ENCODE data around the gene GAGE2A. TPM values are rescaled to one million over a fixed set of nuclear protein-coding genes. Genes with fewer than 3 reads are reported as not detected.
A peak's percentile ranks its signal among the peaks of the same experiment; 100 is the strongest.
"Not testable (repeated sequence)": the region's sequence is repeated elsewhere in the genome, so short reads cannot be mapped to it uniquely, and the experiment has no call there.

Gene GAGE2A, protein sequence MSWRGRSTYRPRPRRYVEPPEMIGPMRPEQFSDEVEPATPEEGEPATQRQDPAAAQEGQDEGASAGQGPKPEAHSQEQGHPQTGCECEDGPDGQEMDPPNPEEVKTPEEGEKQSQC
- total RNA-seq, result not detected

DNA sequence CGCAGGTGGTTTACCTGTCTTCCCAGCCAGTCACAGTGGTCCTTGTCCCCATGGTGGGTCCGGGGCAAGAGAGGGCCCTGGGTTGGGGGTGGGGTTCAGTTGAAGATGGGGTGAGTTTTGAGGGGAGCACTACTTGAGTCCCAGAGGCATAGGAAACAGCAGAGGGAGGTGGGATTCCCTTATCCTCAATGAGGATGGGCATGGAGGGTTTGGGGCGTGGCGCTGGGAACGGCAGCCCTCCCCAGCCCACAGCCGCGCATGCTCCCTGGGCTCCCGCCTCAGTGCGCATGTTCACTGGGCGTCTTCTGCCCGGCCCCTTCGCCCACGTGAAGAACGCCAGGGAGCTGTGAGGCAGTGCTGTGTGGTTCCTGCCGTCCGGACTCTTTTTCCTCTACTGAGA, at the start of gene GAGE2A:
Gene GAGE2A, plus strand, starts transcription at position 301 of the 400 bp plus-strand sequence. CDS start 1,155 bp downstream, outside the sequence.
- H3K4me3 ChIP-seq (ENCODE audit: low read depth, poor library complexity, severe bottlenecking); DNase-seq (ENCODE audit: low spot score in 2 of 2); intact Hi-C loops (cut with DNase I; ENCODE audit: low total_unique reads): not testable (repeated sequence)
- no CpG with 5 or more reads among the region's 16 CpGs for WGBS, 2 donors

DNA sequence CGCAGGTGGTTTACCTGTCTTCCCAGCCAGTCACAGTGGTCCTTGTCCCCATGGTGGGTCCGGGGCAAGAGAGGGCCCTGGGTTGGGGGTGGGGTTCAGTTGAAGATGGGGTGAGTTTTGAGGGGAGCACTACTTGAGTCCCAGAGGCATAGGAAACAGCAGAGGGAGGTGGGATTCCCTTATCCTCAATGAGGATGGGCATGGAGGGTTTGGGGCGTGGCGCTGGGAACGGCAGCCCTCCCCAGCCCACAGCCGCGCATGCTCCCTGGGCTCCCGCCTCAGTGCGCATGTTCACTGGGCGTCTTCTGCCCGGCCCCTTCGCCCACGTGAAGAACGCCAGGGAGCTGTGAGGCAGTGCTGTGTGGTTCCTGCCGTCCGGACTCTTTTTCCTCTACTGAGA, 47.9 kb upstream of the GAGE2A start, which contains the start of gene GAGE12D:
Gene GAGE12D, plus strand, starts transcription at position 301 of the 400 bp plus-strand sequence. CDS start 1,155 bp downstream, outside the sequence.
- intact Hi-C loops (cut with DNase I; ENCODE audit: low total_unique reads), result not testable (repeated sequence)
- no CpG with 5 or more reads among the region's 16 CpGs for WGBS, 2 donors

DNA sequence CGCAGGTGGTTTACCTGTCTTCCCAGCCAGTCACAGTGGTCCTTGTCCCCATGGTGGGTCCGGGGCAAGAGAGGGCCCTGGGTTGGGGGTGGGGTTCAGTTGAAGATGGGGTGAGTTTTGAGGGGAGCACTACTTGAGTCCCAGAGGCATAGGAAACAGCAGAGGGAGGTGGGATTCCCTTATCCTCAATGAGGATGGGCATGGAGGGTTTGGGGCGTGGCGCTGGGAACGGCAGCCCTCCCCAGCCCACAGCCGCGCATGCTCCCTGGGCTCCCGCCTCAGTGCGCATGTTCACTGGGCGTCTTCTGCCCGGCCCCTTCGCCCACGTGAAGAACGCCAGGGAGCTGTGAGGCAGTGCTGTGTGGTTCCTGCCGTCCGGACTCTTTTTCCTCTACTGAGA, 38.3 kb upstream of the GAGE2A start, which contains the start of gene GAGE12E:
Gene GAGE12E, plus strand, starts transcription at position 301 of the 400 bp plus-strand sequence. CDS start 1,155 bp downstream, outside the sequence.
- intact Hi-C loops (cut with DNase I; ENCODE audit: low total_unique reads); DNase-seq (ENCODE audit: low spot score in 2 of 2); H3K4me3 ChIP-seq (ENCODE audit: low read depth, poor library complexity, severe bottlenecking): not testable (repeated sequence)
- WGBS, 2 donors, result no CpG with 5 or more reads among the region's 16 CpGs

More for the DNA sequence above, 47.9 kb upstream of the GAGE2A start, which contains the start of gene GAGE12D:
- not testable (repeated sequence) for H3K4me3 ChIP-seq (ENCODE audit: low read depth, poor library complexity, severe bottlenecking); DNase-seq (ENCODE audit: low spot score in 2 of 2)

DNA sequence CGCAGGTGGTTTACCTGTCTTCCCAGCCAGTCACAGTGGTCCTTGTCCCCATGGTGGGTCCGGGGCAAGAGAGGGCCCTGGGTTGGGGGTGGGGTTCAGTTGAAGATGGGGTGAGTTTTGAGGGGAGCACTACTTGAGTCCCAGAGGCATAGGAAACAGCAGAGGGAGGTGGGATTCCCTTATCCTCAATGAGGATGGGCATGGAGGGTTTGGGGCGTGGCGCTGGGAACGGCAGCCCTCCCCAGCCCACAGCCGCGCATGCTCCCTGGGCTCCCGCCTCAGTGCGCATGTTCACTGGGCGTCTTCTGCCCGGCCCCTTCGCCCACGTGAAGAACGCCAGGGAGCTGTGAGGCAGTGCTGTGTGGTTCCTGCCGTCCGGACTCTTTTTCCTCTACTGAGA, 28.8 kb upstream of the GAGE2A start, which contains the start of gene GAGE12F:
Gene GAGE12F, plus strand, starts transcription at position 301 of the 400 bp plus-strand sequence. CDS start 1,155 bp downstream, outside the sequence.
- DNase-seq (ENCODE audit: low spot score in 2 of 2); intact Hi-C loops (cut with DNase I; ENCODE audit: low total_unique reads); H3K4me3 ChIP-seq (ENCODE audit: low read depth, poor library complexity, severe bottlenecking): not testable (repeated sequence)
- WGBS, 2 donors, result no CpG with 5 or more reads among the region's 16 CpGs

DNA sequence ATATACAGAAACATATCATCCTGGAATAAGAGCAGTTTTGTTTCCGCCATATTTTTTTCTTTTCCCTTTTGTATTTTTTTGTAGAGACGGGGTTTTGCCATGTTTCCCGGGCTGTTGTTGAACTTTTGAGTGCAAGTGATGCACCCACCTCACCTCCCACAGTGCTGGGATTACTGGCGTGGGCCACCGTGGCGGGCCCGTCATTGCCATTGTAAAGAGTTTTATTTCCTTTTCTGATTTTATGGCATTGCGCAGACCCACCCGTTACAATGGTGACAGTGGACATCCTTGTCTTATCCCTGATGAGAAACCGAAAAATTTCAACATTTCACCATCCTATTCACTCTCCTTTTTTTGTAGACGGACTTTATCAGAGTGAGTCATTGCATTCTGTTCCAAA, 20.6 kb upstream of the GAGE2A start:
- DNase-seq (ENCODE audit: low spot score in 2 of 2); H3K4me3 ChIP-seq (ENCODE audit: low read depth, poor library complexity, severe bottlenecking); intact Hi-C loops (cut with DNase I; ENCODE audit: low total_unique reads): not testable (repeated sequence)
- WGBS, 2 donors, result 98% methylated on average over 7 of the region's 11 CpGs; no CpG with 5 or more reads in 1 of the 2 donors

DNA sequence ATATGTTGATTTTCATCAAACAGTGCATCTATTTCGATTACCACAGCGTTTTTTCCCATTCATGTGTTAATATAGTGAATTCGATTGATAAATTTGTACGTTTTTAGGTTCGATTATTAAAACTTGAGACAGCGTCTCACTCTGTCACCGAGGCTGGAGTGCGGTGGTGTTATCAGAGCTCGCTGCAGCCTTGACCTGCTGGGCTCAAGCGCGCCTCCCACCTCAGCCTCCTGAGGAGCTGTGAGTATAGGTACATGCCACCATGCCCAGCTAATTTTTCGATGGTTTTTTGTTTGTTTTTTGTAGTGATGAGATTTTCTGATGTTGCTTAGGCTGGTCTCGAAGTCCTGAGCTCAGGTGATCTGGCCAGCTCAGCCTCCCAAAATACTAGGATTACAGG, 20.1 kb upstream of the GAGE2A start:
- WGBS, 2 donors, result 99% methylated on average over 10 of the region's 13 CpGs; no CpG with 5 or more reads in 1 of the 2 donors
- DNase-seq (ENCODE audit: low spot score in 2 of 2); H3K4me3 ChIP-seq (ENCODE audit: low read depth, poor library complexity, severe bottlenecking); intact Hi-C loops (cut with DNase I; ENCODE audit: low total_unique reads): not testable (repeated sequence)

DNA sequence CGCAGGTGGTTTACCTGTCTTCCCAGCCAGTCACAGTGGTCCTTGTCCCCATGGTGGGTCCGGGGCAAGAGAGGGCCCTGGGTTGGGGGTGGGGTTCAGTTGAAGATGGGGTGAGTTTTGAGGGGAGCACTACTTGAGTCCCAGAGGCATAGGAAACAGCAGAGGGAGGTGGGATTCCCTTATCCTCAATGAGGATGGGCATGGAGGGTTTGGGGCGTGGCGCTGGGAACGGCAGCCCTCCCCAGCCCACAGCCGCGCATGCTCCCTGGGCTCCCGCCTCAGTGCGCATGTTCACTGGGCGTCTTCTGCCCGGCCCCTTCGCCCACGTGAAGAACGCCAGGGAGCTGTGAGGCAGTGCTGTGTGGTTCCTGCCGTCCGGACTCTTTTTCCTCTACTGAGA, 19.2 kb upstream of the GAGE2A start, which contains the start of gene GAGE12G:
Gene GAGE12G, plus strand, starts transcription at position 301 of the 400 bp plus-strand sequence. CDS start 1,155 bp downstream, outside the sequence.
- DNase-seq (ENCODE audit: low spot score in 2 of 2); intact Hi-C loops (cut with DNase I; ENCODE audit: low total_unique reads); H3K4me3 ChIP-seq (ENCODE audit: low read depth, poor library complexity, severe bottlenecking): not testable (repeated sequence)
- WGBS, 2 donors, result no CpG with 5 or more reads among the region's 16 CpGs

DNA sequence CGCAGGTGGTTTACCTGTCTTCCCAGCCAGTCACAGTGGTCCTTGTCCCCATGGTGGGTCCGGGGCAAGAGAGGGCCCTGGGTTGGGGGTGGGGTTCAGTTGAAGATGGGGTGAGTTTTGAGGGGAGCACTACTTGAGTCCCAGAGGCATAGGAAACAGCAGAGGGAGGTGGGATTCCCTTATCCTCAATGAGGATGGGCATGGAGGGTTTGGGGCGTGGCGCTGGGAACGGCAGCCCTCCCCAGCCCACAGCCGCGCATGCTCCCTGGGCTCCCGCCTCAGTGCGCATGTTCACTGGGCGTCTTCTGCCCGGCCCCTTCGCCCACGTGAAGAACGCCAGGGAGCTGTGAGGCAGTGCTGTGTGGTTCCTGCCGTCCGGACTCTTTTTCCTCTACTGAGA, 9.6 kb upstream of the GAGE2A start, which contains the start of gene GAGE12H:
Gene GAGE12H, plus strand, starts transcription at position 301 of the 400 bp plus-strand sequence. CDS start 1,155 bp downstream, outside the sequence.
- H3K4me3 ChIP-seq (ENCODE audit: low read depth, poor library complexity, severe bottlenecking); DNase-seq (ENCODE audit: low spot score in 2 of 2); intact Hi-C loops (cut with DNase I; ENCODE audit: low total_unique reads): not testable (repeated sequence)
- no CpG with 5 or more reads among the region's 16 CpGs for WGBS, 2 donors

DNA sequence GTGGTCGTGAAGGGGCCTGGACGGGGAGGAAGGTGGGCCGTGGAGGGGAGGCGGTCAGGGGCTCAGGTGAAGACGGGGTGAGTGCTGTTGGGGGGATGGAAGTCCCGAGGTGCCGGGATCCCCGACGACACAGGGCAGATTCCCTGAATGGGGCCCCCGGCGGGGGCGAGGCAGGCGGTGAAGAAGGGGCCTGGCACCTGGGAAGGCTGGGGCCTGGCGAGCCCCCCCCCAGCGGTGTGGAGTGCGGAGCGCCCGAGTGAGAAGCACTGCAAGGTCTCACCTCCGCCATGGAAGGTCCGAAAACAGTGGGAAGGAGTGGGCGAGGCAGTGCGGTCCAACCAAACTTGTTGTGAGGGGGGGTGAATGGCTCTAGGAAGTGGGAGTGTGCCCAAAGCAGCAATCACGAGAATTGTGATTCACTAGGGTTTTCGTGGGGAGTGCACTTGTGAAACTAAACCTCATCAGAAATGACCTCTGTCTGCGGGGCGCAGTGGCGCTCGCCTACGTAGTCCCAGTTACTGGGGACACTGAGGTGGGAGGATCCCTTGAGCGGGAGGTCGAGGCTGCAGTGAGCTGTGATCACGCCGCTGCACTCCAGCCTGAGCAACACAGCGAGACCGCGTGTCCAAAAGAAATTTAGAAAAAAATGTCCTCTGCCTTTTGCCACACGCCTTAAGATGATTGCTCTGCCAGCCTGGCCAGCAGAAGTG, 628 bp downstream of the GAGE2A start:
- intact Hi-C loops (cut with DNase I; ENCODE audit: low total_unique reads); H3K4me3 ChIP-seq (ENCODE audit: low read depth, poor library complexity, severe bottlenecking): not testable (repeated sequence)
- 90 to 94% methylated on average over 27 to 32 of the region's 37 CpGs for WGBS, 2 donors
- peak in 1 of 2 donors; percentile 91 for DNase-seq (ENCODE audit: low spot score in 2 of 2)

DNA sequence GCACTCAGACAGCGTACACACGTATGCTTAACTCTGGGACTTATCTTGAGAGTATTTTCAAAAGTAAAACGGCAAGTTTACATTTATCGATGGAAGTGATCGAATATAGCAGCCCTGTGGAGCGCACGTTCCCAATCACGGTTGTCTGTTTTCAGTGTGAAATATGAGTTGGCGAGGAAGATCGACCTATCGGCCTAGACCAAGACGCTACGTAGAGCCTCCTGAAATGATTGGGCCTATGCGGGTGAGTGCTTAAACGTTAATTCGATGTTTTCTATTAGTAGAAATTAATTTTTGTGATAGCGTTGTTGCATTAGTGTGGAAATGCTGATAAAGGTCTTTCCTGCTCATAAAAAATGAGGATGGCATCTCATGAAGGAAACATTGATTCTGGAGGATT, 1.2 kb downstream of the GAGE2A start:
- WGBS, 2 donors, result 88 to 97% methylated on average over 14 to 15 of the region's 17 CpGs
- H3K4me3 ChIP-seq (ENCODE audit: low read depth, poor library complexity, severe bottlenecking); intact Hi-C loops (cut with DNase I; ENCODE audit: low total_unique reads); DNase-seq (ENCODE audit: low spot score in 2 of 2): not testable (repeated sequence)

DNA sequence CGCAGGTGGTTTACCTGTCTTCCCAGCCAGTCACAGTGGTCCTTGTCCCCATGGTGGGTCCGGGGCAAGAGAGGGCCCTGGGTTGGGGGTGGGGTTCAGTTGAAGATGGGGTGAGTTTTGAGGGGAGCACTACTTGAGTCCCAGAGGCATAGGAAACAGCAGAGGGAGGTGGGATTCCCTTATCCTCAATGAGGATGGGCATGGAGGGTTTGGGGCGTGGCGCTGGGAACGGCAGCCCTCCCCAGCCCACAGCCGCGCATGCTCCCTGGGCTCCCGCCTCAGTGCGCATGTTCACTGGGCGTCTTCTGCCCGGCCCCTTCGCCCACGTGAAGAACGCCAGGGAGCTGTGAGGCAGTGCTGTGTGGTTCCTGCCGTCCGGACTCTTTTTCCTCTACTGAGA, 9.4 kb downstream of the GAGE2A start, which contains the start of gene GAGE1:
Gene GAGE1, plus strand, starts transcription at position 301 of the 400 bp plus-strand sequence. CDS start 1,155 bp downstream, outside the sequence.
- DNase-seq (ENCODE audit: low spot score in 2 of 2); intact Hi-C loops (cut with DNase I; ENCODE audit: low total_unique reads); H3K4me3 ChIP-seq (ENCODE audit: low read depth, poor library complexity, severe bottlenecking): not testable (repeated sequence)
- WGBS, 2 donors, result no CpG with 5 or more reads among the region's 16 CpGs

All from lower leg skin (tissue), 4 donors.